GM18508 (cell line): ENCODE data around the gene ZNF407.
A peak's percentile ranks its signal among the peaks of the same experiment; 100 is the strongest.

ENCODE experiments used
- ATAC-seq: cut with Tn5 transposase; IDR thresholded peaks from one replicate; pipeline ENCODE4 v1.9.1; 2021; ENCODE audit warnings: moderate number of reproducible peaks; ENCODE audit not compliant: insufficient read depth, unreplicated experiment

The ZNF407 gene

GRCh38 chr18:74980669-74981068, 383.0 kb downstream of the ZNF407 start:
- ATAC-seq, result no peak

- ATAC-seq, result no peak
Measured at GRCh38 chr18:74981476-74981875, 383.8 kb downstream of the ZNF407 start.

- ATAC-seq, result no peak
Measured at GRCh38 chr18:74982946-74983635, 385.4 kb downstream of the ZNF407 start.

GRCh38 chr18:74989134-74989533, 391.5 kb downstream of the ZNF407 start:
- ATAC-seq, result no peak

- no peak for ATAC-seq
Measured at GRCh38 chr18:74990563-74991081, 393.0 kb downstream of the ZNF407 start.

GRCh38 chr18:74994502-74995418, 397.1 kb downstream of the ZNF407 start:
- ATAC-seq, result peak; percentile 62

GRCh38 chr18:74995419-74995736, 397.7 kb downstream of the ZNF407 start:
- ATAC-seq, result no peak

GRCh38 chr18:74996055-74996454, 398.4 kb downstream of the ZNF407 start:
- ATAC-seq, result no peak

- ATAC-seq, result no peak
Measured at GRCh38 chr18:74996996-74997395, 399.3 kb downstream of the ZNF407 start.

- no peak for ATAC-seq
Measured at GRCh38 chr18:75000920-75001319, 403.2 kb downstream of the ZNF407 start.

GRCh38 chr18:75003039-75003438, 405.4 kb downstream of the ZNF407 start:
- no peak for ATAC-seq

- ATAC-seq, result no peak
Measured at GRCh38 chr18:75003764-75004690, 406.4 kb downstream of the ZNF407 start.

GRCh38 chr18:75005626-75006025, 408.0 kb downstream of the ZNF407 start:
- ATAC-seq, result no peak

GRCh38 chr18:75008186-75008585, 410.5 kb downstream of the ZNF407 start:
- no peak for ATAC-seq

GRCh38 chr18:75009296-75009695, 411.6 kb downstream of the ZNF407 start:
- no peak for ATAC-seq

- no peak for ATAC-seq
Measured at GRCh38 chr18:75009878-75010277, 412.2 kb downstream of the ZNF407 start.

GRCh38 chr18:75010278-75010677, 412.6 kb downstream of the ZNF407 start:
- no peak for ATAC-seq

- no peak for ATAC-seq
Measured at GRCh38 chr18:75010689-75011088, 413.0 kb downstream of the ZNF407 start.

GRCh38 chr18:75016025-75016717, 418.5 kb downstream of the ZNF407 start:
- peak; percentile 86 for ATAC-seq

GRCh38 chr18:75023473-75023872, 425.8 kb downstream of the ZNF407 start:
- no peak for ATAC-seq
